Mammary epithelial cell (primary cell): Measurements from ENCODE around the gene MATK.

Experiments used
- EZH2 ChIP-seq: IDR thresholded peaks from 2 replicates; pipeline ENCODE4 v1.6.1; 2012; ENCODE audit warnings: low read length, inconsistent platforms, borderline replicate concordance
- TF ChIP-seq, protein P1 (sequence below), 2 donors: IDR thresholded peaks in 1 of 2; conservative IDR thresholded peaks in 1 of 2; 2 replicates each; pipeline ENCODE4 v1.5.1; 2011 to 2012; ENCODE audit warnings: inconsistent platforms in 2 of 2, low read length in 2 of 2, mild to moderate bottlenecking in 2 of 2, control low read depth in 1 of 2, low read depth in 1 of 2; ENCODE audit not compliant: insufficient read depth in 1 of 2; ENCODE audit errors: extremely low read depth in 1 of 2

- TF ChIP-seq, protein P1, sequence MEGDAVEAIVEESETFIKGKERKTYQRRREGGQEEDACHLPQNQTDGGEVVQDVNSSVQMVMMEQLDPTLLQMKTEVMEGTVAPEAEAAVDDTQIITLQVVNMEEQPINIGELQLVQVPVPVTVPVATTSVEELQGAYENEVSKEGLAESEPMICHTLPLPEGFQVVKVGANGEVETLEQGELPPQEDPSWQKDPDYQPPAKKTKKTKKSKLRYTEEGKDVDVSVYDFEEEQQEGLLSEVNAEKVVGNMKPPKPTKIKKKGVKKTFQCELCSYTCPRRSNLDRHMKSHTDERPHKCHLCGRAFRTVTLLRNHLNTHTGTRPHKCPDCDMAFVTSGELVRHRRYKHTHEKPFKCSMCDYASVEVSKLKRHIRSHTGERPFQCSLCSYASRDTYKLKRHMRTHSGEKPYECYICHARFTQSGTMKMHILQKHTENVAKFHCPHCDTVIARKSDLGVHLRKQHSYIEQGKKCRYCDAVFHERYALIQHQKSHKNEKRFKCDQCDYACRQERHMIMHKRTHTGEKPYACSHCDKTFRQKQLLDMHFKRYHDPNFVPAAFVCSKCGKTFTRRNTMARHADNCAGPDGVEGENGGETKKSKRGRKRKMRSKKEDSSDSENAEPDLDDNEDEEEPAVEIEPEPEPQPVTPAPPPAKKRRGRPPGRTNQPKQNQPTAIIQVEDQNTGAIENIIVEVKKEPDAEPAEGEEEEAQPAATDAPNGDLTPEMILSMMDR (conservative IDR thresholded peaks at IDR 0.05 in 1 of 2, IDR thresholded peaks at IDR 0.05 in 1 of 2; ENCODE audit: extremely low read depth in 1 of 2, insufficient read depth in 1 of 2, low read depth in 1 of 2, low read length in 2 of 2), result no peak
- TF ChIP-seq EZH2, result no peak
Measured at GRCh38 chr19:3745363-3746045, 40.7 kb downstream of the MATK start.
